ENCODE measurements around the gene GNL1. TPM values are rescaled to one million over a fixed set of nuclear protein-coding genes. Genes with fewer than 3 reads are reported as not detected.
A peak's percentile ranks its signal among the peaks of the same experiment; 100 is the strongest.

GNL1 gene
- total and polyA plus RNA-seq, 9 of the 15 experiments (the other 6 are each of a cell fraction or from before 2014, with no cell fraction given) = 0.73 to 112 (median 58.0) TPM

GRCh38 chr6:30508890-30509736 lies 47.2 kb downstream of the GNL1 start (continued):
- TF ChIP-seq REST (IDR thresholded peaks at IDR 0.05; ENCODE audit: borderline replicate concordance) = no peak
- no peak for TF ChIP-seq REST (CRISPR knock-in tag; IDR thresholded peaks at IDR 0.05; ENCODE audit: low read depth)
- TF ChIP-seq ELK1 (CRISPR knock-in tag; IDR thresholded peaks at IDR 0.05) = no peak
- no peak for TF ChIP-seq SRSF9 (IDR thresholded peaks at IDR 0.05; ENCODE audit: borderline replicate concordance, low read depth, low read length)
- TF ChIP-seq ZNF311 (CRISPR knock-in tag; IDR thresholded peaks at IDR 0.05) = peak; percentile 39; the same call in 1 of the 2 replicates
- TF ChIP-seq MCM5 (IDR thresholded peaks at IDR 0.05; ENCODE audit: low read depth) = no peak
- TF ChIP-seq RAD21 (CRISPR knock-in tag; conservative IDR thresholded peaks at IDR 0.05 in 1 of 2, IDR thresholded peaks at IDR 0.05 in 1 of 2) = no peak
- no peak for TF ChIP-seq ZNF696 (CRISPR knock-in tag; conservative IDR thresholded peaks at IDR 0.05)
- no peak for TF ChIP-seq U2AF2 (optimal IDR thresholded peaks at IDR 0.05; ENCODE audit: low read depth, low read length)
- TF ChIP-seq ZNF224 (CRISPR knock-in tag; IDR thresholded peaks at IDR 0.05) = no peak
- TF ChIP-seq CCAR2 (IDR thresholded peaks at IDR 0.05; ENCODE audit: low read depth, low read length) = no peak
- no peak for TF ChIP-seq CHD1 (IDR thresholded peaks at IDR 0.05; ENCODE audit: low read length)
- TF ChIP-seq, protein P1, sequence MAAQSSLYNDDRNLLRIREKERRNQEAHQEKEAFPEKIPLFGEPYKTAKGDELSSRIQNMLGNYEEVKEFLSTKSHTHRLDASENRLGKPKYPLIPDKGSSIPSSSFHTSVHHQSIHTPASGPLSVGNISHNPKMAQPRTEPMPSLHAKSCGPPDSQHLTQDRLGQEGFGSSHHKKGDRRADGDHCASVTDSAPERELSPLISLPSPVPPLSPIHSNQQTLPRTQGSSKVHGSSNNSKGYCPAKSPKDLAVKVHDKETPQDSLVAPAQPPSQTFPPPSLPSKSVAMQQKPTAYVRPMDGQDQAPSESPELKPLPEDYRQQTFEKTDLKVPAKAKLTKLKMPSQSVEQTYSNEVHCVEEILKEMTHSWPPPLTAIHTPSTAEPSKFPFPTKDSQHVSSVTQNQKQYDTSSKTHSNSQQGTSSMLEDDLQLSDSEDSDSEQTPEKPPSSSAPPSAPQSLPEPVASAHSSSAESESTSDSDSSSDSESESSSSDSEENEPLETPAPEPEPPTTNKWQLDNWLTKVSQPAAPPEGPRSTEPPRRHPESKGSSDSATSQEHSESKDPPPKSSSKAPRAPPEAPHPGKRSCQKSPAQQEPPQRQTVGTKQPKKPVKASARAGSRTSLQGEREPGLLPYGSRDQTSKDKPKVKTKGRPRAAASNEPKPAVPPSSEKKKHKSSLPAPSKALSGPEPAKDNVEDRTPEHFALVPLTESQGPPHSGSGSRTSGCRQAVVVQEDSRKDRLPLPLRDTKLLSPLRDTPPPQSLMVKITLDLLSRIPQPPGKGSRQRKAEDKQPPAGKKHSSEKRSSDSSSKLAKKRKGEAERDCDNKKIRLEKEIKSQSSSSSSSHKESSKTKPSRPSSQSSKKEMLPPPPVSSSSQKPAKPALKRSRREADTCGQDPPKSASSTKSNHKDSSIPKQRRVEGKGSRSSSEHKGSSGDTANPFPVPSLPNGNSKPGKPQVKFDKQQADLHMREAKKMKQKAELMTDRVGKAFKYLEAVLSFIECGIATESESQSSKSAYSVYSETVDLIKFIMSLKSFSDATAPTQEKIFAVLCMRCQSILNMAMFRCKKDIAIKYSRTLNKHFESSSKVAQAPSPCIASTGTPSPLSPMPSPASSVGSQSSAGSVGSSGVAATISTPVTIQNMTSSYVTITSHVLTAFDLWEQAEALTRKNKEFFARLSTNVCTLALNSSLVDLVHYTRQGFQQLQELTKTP (IDR thresholded peaks at IDR 0.05; ENCODE audit: low read depth in 1 of 2, partially characterized antibody in 2 of 2) = peak in 1 of 2 experiments; percentile 23
- TF ChIP-seq RBM15 (IDR thresholded peaks at IDR 0.05; ENCODE audit: insufficient read depth, low read length) = no peak

Data from K562 (cell line).